ENCODE results near the gene MEPE. TPM values are rescaled to one million over a fixed set of nuclear protein-coding genes. Genes with fewer than 3 reads are reported as not detected.

Gene MEPE
- total RNA-seq, 1 experiment from 2014 or later, result not detected

DNA sequence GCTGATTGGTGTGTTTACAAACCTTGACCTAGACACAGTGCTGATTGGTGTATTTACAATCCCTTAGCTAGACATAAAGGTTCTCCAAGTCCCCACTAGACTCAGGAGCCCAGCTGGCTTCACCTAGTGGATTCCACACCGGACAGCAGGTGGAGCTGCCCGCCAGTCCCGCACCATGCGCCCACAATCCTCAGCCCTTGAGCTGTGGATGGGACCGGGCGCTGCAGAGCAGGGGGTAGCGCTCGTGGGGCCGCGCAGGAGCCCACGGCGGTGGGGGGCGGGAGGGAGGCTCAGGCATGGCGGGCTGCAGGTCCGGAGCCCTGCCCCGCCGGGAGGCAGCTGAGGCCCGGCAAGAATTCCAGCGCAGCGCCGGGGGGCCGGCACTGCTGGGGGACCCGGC lies 30.7 kb downstream of the MEPE start:
- Histone ChIP-seq H3K4me3 (replicated peaks in 1 of 2; ENCODE audit: low read depth in 1 of 2, low read length in 2 of 2) (no peak overlapping the region), H3K27ac (ENCODE audit: low read depth, low read length) (no peak overlapping the region), H3K79me2 (ENCODE audit: insufficient read depth, low read length) (no peaks in the 10 kb centered on the region), H2AFZ (ENCODE audit: low read depth, low read length, poor library complexity, severe bottlenecking) (no peak overlapping the region), H3K4me1 (ENCODE audit: control insufficient read depth in 1 of 2, insufficient read depth in 2 of 2, low read length in 2 of 2) (peaks cover 0 to 9% of the 10 kb centered on the region in 2 experiments; a peak in 1 of 4 replicates), H3K36me3 (ENCODE audit: control insufficient read depth in 1 of 2, insufficient read depth in 2 of 2, low read length in 2 of 2) (no peaks in the 10 kb centered on the region), H3K9me2 (ENCODE audit: insufficient read depth) (0 out of 2 replicates have a peak, but pooled peaks cover 3% of the 10 kb centered on the region), H4K20me1 (ENCODE audit: insufficient read depth) (no peaks in the 10 kb centered on the region), H3K27me3 (ENCODE audit: insufficient read depth, low read length) (no peaks in the 10 kb centered on the region), H3K9me3 (ENCODE audit: control insufficient read depth in 1 of 2, insufficient read depth in 1 of 2, low read depth in 1 of 2, low read length in 2 of 2) (no peaks in the 10 kb centered on the region), H3K4me2 (ENCODE audit: low read length) (no peak overlapping the region), H3K9ac (ENCODE audit: low read length) (no peak overlapping the region)
- peak; percentile 73 for ATAC-seq
- TF ChIP-seq CBX3 (IDR thresholded peaks at IDR 0.05; ENCODE audit: low read depth) (no peak), EZH2phosphoT487 (IDR thresholded peaks at IDR 0.05; ENCODE audit: borderline replicate concordance) (no peak), RAD21 (IDR thresholded peaks at IDR 0.05; ENCODE audit: low read depth) (peak; percentile 43), SRF (IDR thresholded peaks at IDR 0.05; ENCODE audit: low read depth) (no peak), CTCF (IDR thresholded peaks at IDR 0.05 in 2 of 3, conservative IDR thresholded peaks at IDR 0.05 in 1 of 3; ENCODE audit: borderline replicate concordance in 1 of 3, insufficient read depth in 1 of 3, low read depth in 2 of 3, low read length in 2 of 3) (peak in 2 of 3 experiments; percentile 4 to 19; a peak in 2 of 6 replicates)
- intact Hi-C loops (cut with micrococcal nuclease), result loop anchor here (1.0 kb wide), 1 partner anchor 122 kb away; no protein-coding TSS in a partner anchor
- ChIA-PET RAD21 (ENCODE audit: low non-redundant PET in 1 of 2, low total read pairs in 2 of 2, uncharacterized antibody in 2 of 2, unreplicated experiment in 2 of 2) (interaction anchor here (0.6 to 0.9 kb wide), 3 partner anchors 110 to 122 kb away, joined by 3 to 7 read pairs (median 3); no protein-coding TSS in a partner anchor), POLR2A (no interaction called here), CTCF (interaction anchor here (0.7 to 2.5 kb wide), 5 partner anchors 10 to 350 kb away, joined by 3 to 19 read pairs (median 5); partner anchors contain the start of gene SPP1)
- BruUV-seq (replicated peaks), result no TSS peak
- no peak for DNase-seq (ENCODE audit: low read depth, low spot score)

GRCh38 chr4:87864321-87864720 lies 31.6 kb downstream of the MEPE start:
- DNase-seq (ENCODE audit: low read depth, low spot score), result no peak
- Histone ChIP-seq H4K20me1 (ENCODE audit: insufficient read depth) (no peaks in the 10 kb centered on the region), H3K9me2 (ENCODE audit: insufficient read depth) (0 out of 2 replicates have a peak, but pooled peaks cover 3% of the 10 kb centered on the region), H3K4me3 (replicated peaks in 1 of 2; ENCODE audit: low read depth in 1 of 2, low read length in 2 of 2) (no peak overlapping the region), H3K4me1 (ENCODE audit: control insufficient read depth in 1 of 2, insufficient read depth in 2 of 2, low read length in 2 of 2) (peaks cover 0 to 9% of the 10 kb centered on the region in 2 experiments; a peak in 1 of 4 replicates), H3K36me3 (ENCODE audit: control insufficient read depth in 1 of 2, insufficient read depth in 2 of 2, low read length in 2 of 2) (no peaks in the 10 kb centered on the region), H3K79me2 (ENCODE audit: insufficient read depth, low read length) (no peaks in the 10 kb centered on the region), H3K27me3 (ENCODE audit: insufficient read depth, low read length) (no peaks in the 10 kb centered on the region), H3K4me2 (ENCODE audit: low read length) (no peak overlapping the region), H3K27ac (ENCODE audit: low read depth, low read length) (no peak overlapping the region), H2AFZ (ENCODE audit: low read depth, low read length, poor library complexity, severe bottlenecking) (no peak overlapping the region), H3K9me3 (ENCODE audit: control insufficient read depth in 1 of 2, insufficient read depth in 1 of 2, low read depth in 1 of 2, low read length in 2 of 2) (no peaks in the 10 kb centered on the region), H3K9ac (ENCODE audit: low read length) (no peak overlapping the region)
- intact Hi-C loops (cut with micrococcal nuclease), result no loop called here
- no peak for TF ChIP-seq JUND (IDR thresholded peaks at IDR 0.05)
- TF ChIP-seq FOSL1 (IDR thresholded peaks at IDR 0.05; ENCODE audit: low read depth), result no peak
- TF ChIP-seq CBX3 (IDR thresholded peaks at IDR 0.05; ENCODE audit: low read depth), result no peak
- TF ChIP-seq CEBPB (IDR thresholded peaks at IDR 0.05; ENCODE audit: low read depth), result no peak
- no peak for TF ChIP-seq SIN3A (IDR thresholded peaks at IDR 0.05; ENCODE audit: low read depth)
- no peak for TF ChIP-seq CTCF (IDR thresholded peaks at IDR 0.05 in 2 of 3, conservative IDR thresholded peaks at IDR 0.05 in 1 of 3; ENCODE audit: borderline replicate concordance in 1 of 3, insufficient read depth in 1 of 3, low read depth in 2 of 3, low read length in 2 of 3)
- TF ChIP-seq SP1 (IDR thresholded peaks at IDR 0.05; ENCODE audit: low read depth), result no peak
- no peak for TF ChIP-seq ZFX (IDR thresholded peaks at IDR 0.05)
- TF ChIP-seq ATF3 (IDR thresholded peaks at IDR 0.05), result no peak
- BruUV-seq (replicated peaks), result no TSS peak
- RAD21 ChIA-PET (ENCODE audit: low non-redundant PET in 1 of 2, low total read pairs in 2 of 2, uncharacterized antibody in 2 of 2, unreplicated experiment in 2 of 2), result no interaction called here
- POLR2A ChIA-PET, result no interaction called here
- CTCF ChIA-PET, result interaction anchor here (1.3 to 2.5 kb wide), 4 partner anchors 15 to 347 kb away, joined by 3 to 19 read pairs (median 4); partner anchors contain the start of gene SPP1
- ATAC-seq, result no peak
